WTC11 (cell line): Measurements from ENCODE around the gene ENPP7.

Experiments
- JUN ChIP-seq: sonication (generic); formaldehyde crosslinking; IDR thresholded peaks from 2 replicates; pipeline ENCODE4 v1.8.0; 2023; ENCODE audit warnings: mild to moderate bottlenecking, missing genetic modification reagents
- NFE2L1 ChIP-seq: sonication (generic); formaldehyde crosslinking; IDR thresholded peaks from 2 replicates; pipeline ENCODE4 v1.8.1; 2023; ENCODE audit warnings: missing genetic modification reagents
- RELA ChIP-seq: sonication (generic); formaldehyde crosslinking; IDR thresholded peaks from 2 replicates; pipeline ENCODE4 v1.8.1; 2022; ENCODE audit warnings: missing genetic modification reagents, mild to moderate bottlenecking, borderline replicate concordance
- TCF7 ChIP-seq: sonication (generic); formaldehyde crosslinking; IDR thresholded peaks from 2 replicates; pipeline ENCODE4 v1.8.0; 2022; ENCODE audit warnings: mild to moderate bottlenecking, low read depth, missing genetic modification reagents, moderate library complexity
- ZNF317 ChIP-seq: sonication (generic); formaldehyde crosslinking; IDR thresholded peaks from 2 replicates; pipeline ENCODE4 v1.8.1; 2023; ENCODE audit warnings: low read depth, mild to moderate bottlenecking, moderate library complexity, missing genetic modification reagents, borderline replicate concordance
- TF ChIP-seq, protein P1 (sequence below): fragments of 200-600 bp; IDR thresholded peaks from 2 replicates; pipeline ENCODE4 v1.8.0; 2022; ENCODE audit warnings: antibody characterized with exemption
- TF ChIP-seq, protein P2 (sequence below): sonication (generic); formaldehyde crosslinking; IDR thresholded peaks from 2 replicates; pipeline ENCODE4 v1.8.0; 2022; ENCODE audit warnings: mild to moderate bottlenecking, missing genetic modification reagents
- TF ChIP-seq, protein P3 (sequence below): fragments of 250-450 bp; sonication (Bioruptor Pico); IDR thresholded peaks from 2 replicates; pipeline ENCODE4 v1.8.0; 2021; ENCODE audit warnings: mild to moderate bottlenecking
- TF ChIP-seq, protein P4 (sequence below): sonication (generic); formaldehyde crosslinking; IDR thresholded peaks from 2 replicates; pipeline ENCODE4 v1.8.0; 2023; ENCODE audit warnings: missing genetic modification reagents
- TF ChIP-seq, protein P5 (sequence below): sonication (generic); formaldehyde crosslinking; IDR thresholded peaks from 2 replicates; pipeline ENCODE4 v1.8.1; 2023; ENCODE audit warnings: mild to moderate bottlenecking, moderate library complexity, missing genetic modification reagents

DNA sequence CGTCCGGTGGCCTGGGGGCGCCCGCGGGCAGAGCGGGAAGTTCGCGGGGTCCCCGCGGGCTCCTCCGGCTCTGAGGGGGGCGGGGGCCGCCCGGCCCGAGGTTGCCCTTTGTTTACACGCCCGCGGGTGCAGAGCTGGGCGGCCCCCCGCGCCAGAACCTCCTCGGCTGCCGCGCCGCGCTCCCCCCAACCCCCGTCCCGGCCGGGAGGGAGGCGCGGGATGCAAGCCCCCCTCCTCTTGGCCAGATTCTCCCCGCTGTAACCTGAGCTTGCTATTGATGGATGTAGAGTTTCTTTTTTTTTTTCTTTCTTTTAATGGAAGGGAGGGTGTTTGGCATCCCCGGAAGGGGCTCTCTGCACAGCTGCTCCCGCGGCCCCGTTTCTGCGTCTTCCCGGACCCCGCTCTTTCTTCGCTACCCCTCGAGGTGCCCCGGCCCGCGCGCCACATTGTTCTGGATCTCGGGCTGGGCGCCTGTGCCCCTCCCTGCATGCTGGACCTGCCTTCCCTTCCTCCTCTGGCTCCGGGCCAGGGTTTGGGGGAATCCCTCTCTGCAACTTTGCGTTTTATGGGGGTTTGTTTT lies 47.9 kb downstream of the ENPP7 start:
- TF ChIP-seq, protein P1, sequence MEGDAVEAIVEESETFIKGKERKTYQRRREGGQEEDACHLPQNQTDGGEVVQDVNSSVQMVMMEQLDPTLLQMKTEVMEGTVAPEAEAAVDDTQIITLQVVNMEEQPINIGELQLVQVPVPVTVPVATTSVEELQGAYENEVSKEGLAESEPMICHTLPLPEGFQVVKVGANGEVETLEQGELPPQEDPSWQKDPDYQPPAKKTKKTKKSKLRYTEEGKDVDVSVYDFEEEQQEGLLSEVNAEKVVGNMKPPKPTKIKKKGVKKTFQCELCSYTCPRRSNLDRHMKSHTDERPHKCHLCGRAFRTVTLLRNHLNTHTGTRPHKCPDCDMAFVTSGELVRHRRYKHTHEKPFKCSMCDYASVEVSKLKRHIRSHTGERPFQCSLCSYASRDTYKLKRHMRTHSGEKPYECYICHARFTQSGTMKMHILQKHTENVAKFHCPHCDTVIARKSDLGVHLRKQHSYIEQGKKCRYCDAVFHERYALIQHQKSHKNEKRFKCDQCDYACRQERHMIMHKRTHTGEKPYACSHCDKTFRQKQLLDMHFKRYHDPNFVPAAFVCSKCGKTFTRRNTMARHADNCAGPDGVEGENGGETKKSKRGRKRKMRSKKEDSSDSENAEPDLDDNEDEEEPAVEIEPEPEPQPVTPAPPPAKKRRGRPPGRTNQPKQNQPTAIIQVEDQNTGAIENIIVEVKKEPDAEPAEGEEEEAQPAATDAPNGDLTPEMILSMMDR = no peak
- TF ChIP-seq, protein P2, sequence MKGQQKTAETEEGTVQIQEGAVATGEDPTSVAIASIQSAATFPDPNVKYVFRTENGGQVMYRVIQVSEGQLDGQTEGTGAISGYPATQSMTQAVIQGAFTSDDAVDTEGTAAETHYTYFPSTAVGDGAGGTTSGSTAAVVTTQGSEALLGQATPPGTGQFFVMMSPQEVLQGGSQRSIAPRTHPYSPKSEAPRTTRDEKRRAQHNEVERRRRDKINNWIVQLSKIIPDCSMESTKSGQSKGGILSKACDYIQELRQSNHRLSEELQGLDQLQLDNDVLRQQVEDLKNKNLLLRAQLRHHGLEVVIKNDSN = no peak
- no peak for TF ChIP-seq JUN
- no peak for TF ChIP-seq RELA (CRISPR knock-in tag)
- no peak for TF ChIP-seq ZNF317 (CRISPR knock-in tag)
- TF ChIP-seq, protein P3, sequence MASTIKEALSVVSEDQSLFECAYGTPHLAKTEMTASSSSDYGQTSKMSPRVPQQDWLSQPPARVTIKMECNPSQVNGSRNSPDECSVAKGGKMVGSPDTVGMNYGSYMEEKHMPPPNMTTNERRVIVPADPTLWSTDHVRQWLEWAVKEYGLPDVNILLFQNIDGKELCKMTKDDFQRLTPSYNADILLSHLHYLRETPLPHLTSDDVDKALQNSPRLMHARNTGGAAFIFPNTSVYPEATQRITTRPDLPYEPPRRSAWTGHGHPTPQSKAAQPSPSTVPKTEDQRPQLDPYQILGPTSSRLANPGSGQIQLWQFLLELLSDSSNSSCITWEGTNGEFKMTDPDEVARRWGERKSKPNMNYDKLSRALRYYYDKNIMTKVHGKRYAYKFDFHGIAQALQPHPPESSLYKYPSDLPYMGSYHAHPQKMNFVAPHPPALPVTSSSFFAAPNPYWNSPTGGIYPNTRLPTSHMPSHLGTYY (CRISPR knock-in tag) = no peak
- TF ChIP-seq, protein P4, sequence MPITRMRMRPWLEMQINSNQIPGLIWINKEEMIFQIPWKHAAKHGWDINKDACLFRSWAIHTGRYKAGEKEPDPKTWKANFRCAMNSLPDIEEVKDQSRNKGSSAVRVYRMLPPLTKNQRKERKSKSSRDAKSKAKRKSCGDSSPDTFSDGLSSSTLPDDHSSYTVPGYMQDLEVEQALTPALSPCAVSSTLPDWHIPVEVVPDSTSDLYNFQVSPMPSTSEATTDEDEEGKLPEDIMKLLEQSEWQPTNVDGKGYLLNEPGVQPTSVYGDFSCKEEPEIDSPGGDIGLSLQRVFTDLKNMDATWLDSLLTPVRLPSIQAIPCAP (CRISPR knock-in tag) = no peak
- no peak for TF ChIP-seq TCF7
- TF ChIP-seq, protein P5, sequence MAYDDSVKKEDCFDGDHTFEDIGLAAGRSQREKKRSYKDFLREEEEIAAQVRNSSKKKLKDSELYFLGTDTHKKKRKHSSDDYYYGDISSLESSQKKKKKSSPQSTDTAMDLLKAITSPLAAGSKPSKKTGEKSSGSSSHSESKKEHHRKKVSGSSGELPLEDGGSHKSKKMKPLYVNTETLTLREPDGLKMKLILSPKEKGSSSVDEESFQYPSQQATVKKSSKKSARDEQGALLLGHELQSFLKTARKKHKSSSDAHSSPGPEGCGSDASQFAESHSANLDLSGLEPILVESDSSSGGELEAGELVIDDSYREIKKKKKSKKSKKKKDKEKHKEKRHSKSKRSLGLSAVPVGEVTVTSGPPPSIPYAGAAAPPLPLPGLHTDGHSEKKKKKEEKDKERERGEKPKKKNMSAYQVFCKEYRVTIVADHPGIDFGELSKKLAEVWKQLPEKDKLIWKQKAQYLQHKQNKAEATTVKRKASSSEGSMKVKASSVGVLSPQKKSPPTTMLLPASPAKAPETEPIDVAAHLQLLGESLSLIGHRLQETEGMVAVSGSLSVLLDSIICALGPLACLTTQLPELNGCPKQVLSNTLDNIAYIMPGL = no peak
- no peak for TF ChIP-seq NFE2L1 (CRISPR knock-in tag)
